ENCODE measurements around the gene KLHDC2.
"Not testable (repeated sequence)": the region's sequence is repeated elsewhere in the genome, so short reads cannot be mapped to it uniquely, and the experiment has no call there.

The KLHDC2 gene

DNA sequence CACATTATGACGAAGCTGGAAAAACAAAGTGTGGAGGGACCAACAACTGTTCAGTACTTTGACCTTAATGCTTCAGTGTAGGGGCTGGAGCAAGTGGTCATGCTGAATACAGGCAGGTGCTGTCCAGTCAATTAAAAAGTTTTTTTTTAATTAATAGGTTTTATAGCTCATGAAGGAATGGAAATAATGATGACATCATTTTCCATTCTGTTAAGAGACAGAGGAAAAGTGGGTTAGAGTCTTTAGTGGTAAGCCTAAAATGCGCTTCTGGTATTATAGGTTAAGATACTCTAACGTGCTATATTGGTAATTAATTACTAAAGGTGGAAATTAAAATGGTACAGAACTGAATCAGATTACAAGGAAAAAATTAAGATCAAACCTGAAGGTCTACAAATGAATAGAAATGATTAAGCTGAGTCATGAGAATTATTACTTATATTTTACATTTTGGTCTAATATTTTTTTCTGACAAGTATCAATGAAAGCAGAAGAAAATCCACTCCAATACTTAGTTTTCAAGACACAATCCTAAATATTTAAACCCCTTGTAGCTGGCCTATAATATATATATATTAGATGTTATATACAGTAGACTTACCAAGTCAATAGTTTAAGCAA lies 15.6 kb downstream of the KLHDC2 start:
- DNase-seq = no peak

DNA sequence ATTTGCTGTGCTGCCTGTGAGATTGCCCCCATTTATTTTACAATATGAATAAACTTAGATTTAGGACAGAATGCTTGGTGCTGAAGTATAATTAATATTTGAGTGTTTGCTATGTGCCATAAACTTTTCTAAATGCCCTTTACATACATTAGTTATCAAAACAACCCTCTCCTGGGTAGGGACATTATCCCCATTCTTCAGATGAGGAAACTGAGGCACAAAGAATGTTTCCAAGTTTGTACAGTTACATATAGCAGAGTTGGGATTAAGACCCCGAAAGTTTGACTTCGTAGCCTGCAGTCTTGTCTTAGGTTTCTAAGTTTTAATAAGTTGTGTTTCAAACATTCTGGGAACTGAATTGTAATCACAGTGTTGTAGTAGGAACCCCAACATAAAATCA lies 18.4 kb downstream of the KLHDC2 start:
- no peak for DNase-seq

DNA sequence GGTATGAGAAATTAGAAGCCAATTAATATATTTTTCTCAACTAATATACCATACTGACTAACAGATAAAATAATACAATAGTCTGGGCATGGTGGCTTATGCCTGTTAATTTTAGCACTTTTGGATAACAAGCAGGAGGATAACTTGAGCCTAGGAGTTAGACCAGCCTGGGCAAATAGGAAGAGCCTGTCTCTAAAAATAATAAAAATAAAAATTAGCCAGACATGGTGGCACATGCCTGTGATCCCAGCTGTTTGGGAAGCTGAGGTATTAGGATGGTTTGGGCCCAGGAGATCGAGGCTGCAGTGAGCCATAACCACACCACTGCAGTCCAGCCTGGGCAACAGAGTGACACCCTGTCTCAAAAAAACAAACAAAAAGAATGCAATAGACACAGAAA lies 24.7 kb downstream of the KLHDC2 start:
- DNase-seq = no peak

DNA sequence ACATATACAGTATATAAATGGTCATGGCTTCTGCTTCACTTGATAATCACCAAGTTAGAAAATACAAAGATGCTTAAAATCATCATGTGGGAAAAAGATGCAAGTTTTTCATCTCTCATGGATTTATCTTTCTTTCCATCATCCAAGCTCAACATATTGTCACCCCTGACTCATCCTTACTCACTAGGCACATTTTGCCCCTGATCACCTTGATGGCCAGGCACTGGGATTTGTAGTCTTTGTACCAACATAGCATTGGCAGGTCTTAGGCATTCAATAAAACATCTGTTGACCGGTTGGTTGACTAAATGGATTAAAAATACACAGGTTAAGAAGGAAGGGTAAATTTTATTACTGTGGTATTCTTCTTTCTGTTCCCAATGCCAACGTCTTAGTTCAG lies 28.1 kb downstream of the KLHDC2 start:
- DNase-seq = no peak

DNA sequence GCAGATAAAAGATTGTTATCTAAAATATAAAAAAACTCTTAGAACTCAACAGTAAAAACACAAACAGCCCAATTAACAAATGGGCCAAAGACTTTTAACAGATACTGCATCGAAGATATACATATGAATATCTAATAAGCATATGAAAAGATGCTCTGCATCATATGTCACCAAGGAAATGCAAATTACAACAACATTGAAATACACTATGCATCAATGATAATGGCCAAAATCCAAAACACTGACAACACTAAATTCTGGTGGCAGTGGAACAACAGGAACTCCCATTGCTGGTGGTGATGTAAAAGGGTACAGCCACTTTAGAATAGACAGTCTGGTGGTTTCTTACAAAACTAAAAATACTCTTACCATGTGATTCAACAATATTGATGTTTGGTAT lies 40.8 kb downstream of the KLHDC2 start:
- DNase-seq = no peak

DNA sequence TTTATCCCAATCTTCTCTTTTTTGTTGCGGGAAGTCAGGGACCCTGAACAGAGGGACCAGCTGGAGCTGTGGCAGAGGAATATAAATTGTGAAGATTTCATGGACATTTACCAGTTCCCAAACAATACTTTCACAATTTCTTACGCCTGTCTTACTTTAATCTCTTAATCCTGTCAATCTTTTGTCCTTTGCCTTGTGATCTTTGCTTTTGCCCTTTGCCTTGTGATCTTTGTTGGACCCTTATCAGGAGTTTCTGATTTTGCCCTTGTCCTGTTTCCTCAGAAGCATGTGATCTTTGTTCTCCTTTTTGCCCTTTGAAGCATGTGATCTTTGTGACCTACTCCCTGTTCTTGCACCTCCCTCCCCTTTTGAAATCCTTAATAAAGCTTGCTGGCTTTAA lies 48.2 kb downstream of the KLHDC2 start:
- not testable (repeated sequence) for DNase-seq

DNA sequence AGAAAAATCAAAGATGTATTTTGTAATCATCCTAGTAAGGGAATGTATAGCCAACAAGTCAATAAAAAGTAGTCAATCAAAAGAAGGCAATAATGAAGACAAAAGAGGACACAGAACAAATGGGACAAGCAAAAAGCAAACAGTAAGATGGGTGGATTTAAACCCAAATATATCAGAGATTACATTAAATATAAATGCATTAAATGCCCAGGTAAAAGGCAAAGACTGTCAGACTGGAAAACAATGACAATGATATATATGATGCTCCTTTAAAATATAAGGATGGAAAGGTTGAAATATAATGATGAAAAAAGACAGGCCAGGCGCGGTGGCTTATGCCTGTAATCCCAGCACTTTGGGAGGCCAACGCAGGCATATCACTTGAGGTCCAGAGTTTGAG lies 48.9 kb downstream of the KLHDC2 start:
- no peak for DNase-seq

DNA sequence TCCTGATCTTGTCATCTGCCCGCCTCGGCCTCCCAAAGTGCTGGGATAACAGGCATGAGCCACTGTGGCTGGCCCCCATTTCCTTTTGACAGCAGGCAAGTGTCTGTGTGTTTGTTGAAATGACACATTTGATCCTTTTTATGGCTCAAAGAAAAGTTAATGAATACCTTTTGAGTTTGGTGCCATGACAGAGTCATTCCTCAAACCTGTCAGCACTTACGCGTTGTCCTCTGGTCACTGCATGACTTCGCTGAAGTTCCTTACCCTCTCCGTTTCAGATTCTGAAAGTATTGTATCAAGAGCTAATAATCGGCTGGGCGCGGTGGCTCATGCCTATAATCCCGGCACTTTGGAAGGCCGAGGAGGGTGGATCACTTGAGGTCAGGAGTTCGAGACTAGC lies 52.2 kb downstream of the KLHDC2 start:
- no peak for DNase-seq

DNA sequence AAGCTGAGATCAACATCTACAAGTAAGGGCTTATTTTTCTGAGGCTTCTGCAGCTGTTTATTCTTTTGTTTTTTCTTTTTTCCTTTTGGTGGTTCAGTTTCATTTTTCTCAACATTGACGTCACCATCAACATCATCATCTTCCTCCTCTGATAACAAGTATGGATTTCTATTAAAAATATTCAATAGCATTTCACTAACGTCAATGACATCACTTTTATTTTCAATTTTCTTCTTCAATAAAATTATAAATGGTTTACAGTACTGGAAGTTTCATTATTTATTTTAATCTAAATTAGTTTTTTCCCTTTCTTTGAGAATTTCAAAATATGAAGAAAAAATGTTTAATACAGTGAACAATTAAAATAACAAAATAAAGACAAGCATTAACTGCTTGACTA lies 60.7 kb downstream of the KLHDC2 start:
- DNase-seq = no peak

Data from activated CD4-positive, alpha-beta T cell treated with anti-CD3 and anti-CD28 coated beads for 1 hour (primary cell).